Pancreas (tissue), 10 donors: ENCODE measurements around the gene SASS6. TPM values are rescaled to one million over a fixed set of nuclear protein-coding genes. Genes with fewer than 3 reads are reported as not detected.

Source experiments
- ATAC-seq, 4 donors: fragments of 200-7000 bp; cut with Tn5 transposase; one replicate each; pipeline versions ENCODE4 v1.8.0 to v1.9.1; 2020; ENCODE audit warnings: mild to moderate bottlenecking in 4 of 4, moderate library complexity in 4 of 4
- DNase-seq, 6 donors: peaks; one replicate each; pipeline ENCODE4 v3.0.0-alpha.2; 2020
- FAIRE-seq: peaks from 2 replicates; lab custom pipeline; 2012; peaks lifted over from hg19 to GRCh38; lab: Jason Lieb, UNC
- H3K27ac ChIP-seq, 4 donors: fragments of 200-600 bp; sonication (generic); 1 replicate in 3 of 4; 2 replicates in 1 of 4; pipeline versions ENCODE4 v1.5.0 to v1.8.0; 2020
- H3K27me3 ChIP-seq, 4 donors: fragments of 200-600 bp; one replicate each; pipeline ENCODE4 v1.8.0; 2021
- H3K36me3 ChIP-seq, 3 donors: fragments of 200-600 bp; sonication (generic) in 1 of 3; one replicate each; pipeline versions ENCODE4 v1.5.0 to v1.8.0; 2020 to 2021
- H3K4me1 ChIP-seq, 3 donors: fragments of 200-600 bp; one replicate each; pipeline ENCODE4 v1.8.0; 2021
- H3K4me3 ChIP-seq, 4 donors: fragments of 200-600 bp; sonication (generic) in 2 of 4; one replicate each; pipeline versions ENCODE4 v1.5.0 to v1.8.0; 2020 to 2021
- H3K9me3 ChIP-seq, 4 donors: fragments of 200-600 bp; one replicate each; pipeline ENCODE4 v1.8.0; 2021
- CTCF ChIP-seq, 4 donors: fragments of 200-600 bp; sonication (generic) in 3 of 4; IDR thresholded peaks; one replicate each; pipeline versions ENCODE4 v1.5.0 to v1.8.0; 2021; ENCODE audit warnings: antibody characterized with exemption in 4 of 4
- WGBS, 2 donors: extraction: QIAGEN DNeasy Blood & Tissue Kit; methylation state at CpG; one replicate each; pipeline ENCODE4 v1.1.7; 2013; 5-methylcytosine and 5-hydroxymethylcytosine counted together
- intact Hi-C, 3 donors: fragments of 100-400 bp; cut with DNase I; formaldehyde crosslinking; loops; one replicate each; pipeline versions ENCODE4 v1.11.1 to v1.14.2; 2022
- polyA plus RNA-seq, 2 donors: library from polyadenylated mRNA; stranded (reverse); fragments of 200-250 nt; gene quantifications; one replicate each; pipeline ENCODE4 v1.2.3, GENCODE V29; 2013
- total RNA-seq, 6 donors: library from RNA; stranded (reverse); fragmentation: NEBNext Ultra II Directional in 4 of 6; extraction: Animal tissue kit (Norgen Biotek cat#: 25700) in 4 of 6; gene quantifications; one replicate each; pipeline versions ENCODE4 v1.2.1 to v1.2.4, GENCODE V29; 2021 to 2023
- donor health status: healthy with polysubstance abuse.
- donor health status: DM: no; HTN: no; CAD: no; lungs with moderate emphysema.
- donor health status: DM: no; HTN: no; CAD: no.
- donor health status: control.
- donor health status: control.
- donor health status: Bipolar disorder and iron deficiency.
- donor health status: DM: yes; HTN: yes; CAD: no.
- donor health status: DM: no; HTN: no; CAD: no.
- donor health status: DM: no; HTN: no; CAD: no.
- donor health status: DM: yes; HTN: yes; CAD: no.

SASS6 gene
- total and polyA plus RNA-seq, 8 donors = 0.76 to 1.8 (median 1.3) TPM

- FAIRE-seq = no peak
- ATAC-seq = no peak
Observed at GRCh38 chr1:100147875-100148274, 15.1 kb upstream of the SASS6 start.

GRCh38 chr1:100146958-100147357 lies 14.2 kb upstream of the SASS6 start:
- WGBS, 2 donors = 96 to 100% methylated on average over 1 of the region's 1 CpG
- H3K27me3 ChIP-seq = no peaks in the 10 kb centered on the region
- no peak overlapping the region for H3K4me3 ChIP-seq
- no peak for DNase-seq
- intact Hi-C loops = no loop called here
- no peak for FAIRE-seq
- H3K9me3 ChIP-seq = no peaks in the 10 kb centered on the region
- ATAC-seq = no peak
- TF ChIP-seq CTCF (IDR thresholded peaks at IDR 0.05) = no peak
- peaks cover 0 to 41% (median 25%) of the 10 kb centered on the region in 3 donors for H3K36me3 ChIP-seq
- no peaks in the 10 kb centered on the region for H3K4me1 ChIP-seq
- H3K27ac ChIP-seq = no peak overlapping the region

More at GRCh38 chr1:100147875-100148274, 15.1 kb upstream of the SASS6 start:
- Histone ChIP-seq H3K9me3 (no peaks in the 10 kb centered on the region), H3K36me3 (peaks cover 0 to 39% (median 25%) of the 10 kb centered on the region in 3 donors), H3K4me3 (no peak overlapping the region), H3K27ac (no peak overlapping the region), H3K4me1 (no peaks in the 10 kb centered on the region), H3K27me3 (no peaks in the 10 kb centered on the region)
- intact Hi-C loops = no loop called here
- TF ChIP-seq CTCF (IDR thresholded peaks at IDR 0.05) = no peak
- no peak for DNase-seq
- 90 to 93% methylated on average over 4 of the region's 4 CpGs for WGBS, 2 donors

GRCh38 chr1:100145116-100145515 lies 12.4 kb upstream of the SASS6 start:
- FAIRE-seq (no peak), ATAC-seq (no peak), DNase-seq (no peak)
- no peaks in the 10 kb centered on the region for H3K9me3 ChIP-seq
- intact Hi-C loops = no loop called here
- H3K4me1 ChIP-seq = no peaks in the 10 kb centered on the region
- no peaks in the 10 kb centered on the region for H3K27me3 ChIP-seq
- H3K27ac ChIP-seq = no peak overlapping the region
- peaks cover 0 to 55% (median 35%) of the 10 kb centered on the region in 3 donors for H3K36me3 ChIP-seq
- no peak overlapping the region for H3K4me3 ChIP-seq
- 85 to 86% methylated on average over 3 of the region's 3 CpGs for WGBS, 2 donors
- no peak for TF ChIP-seq CTCF (IDR thresholded peaks at IDR 0.05)

GRCh38 chr1:100142343-100142742 lies 9.6 kb upstream of the SASS6 start:
- ATAC-seq = no peak
- H3K27me3 ChIP-seq = no peaks in the 10 kb centered on the region
- FAIRE-seq = no peak
- intact Hi-C loops = no loop called here
- H3K36me3 ChIP-seq = peaks cover 0 to 72% (median 53%) of the 10 kb centered on the region in 3 donors
- H3K4me3 ChIP-seq = no peak overlapping the region
- no peak overlapping the region for H3K27ac ChIP-seq
- H3K9me3 ChIP-seq = no peaks in the 10 kb centered on the region
- no peak for DNase-seq
- no peaks in the 10 kb centered on the region for H3K4me1 ChIP-seq
- no peak for TF ChIP-seq CTCF (IDR thresholded peaks at IDR 0.05)
- 59 to 71% methylated on average over 3 of the region's 3 CpGs for WGBS, 2 donors

GRCh38 chr1:100141192-100141591 lies 8.5 kb upstream of the SASS6 start:
- TF ChIP-seq CTCF (IDR thresholded peaks at IDR 0.05) = no peak
- no peak for ATAC-seq
- Histone ChIP-seq H3K9me3 (no peaks in the 10 kb centered on the region), H3K4me3 (no peak overlapping the region), H3K4me1 (peaks cover 0 to 1% (median 0%) of the 10 kb centered on the region in 3 donors), H3K27ac (no peak overlapping the region), H3K36me3 (peaks cover 0 to 64% (median 52%) of the 10 kb centered on the region in 3 donors), H3K27me3 (no peaks in the 10 kb centered on the region)
- FAIRE-seq = no peak
- WGBS, 2 donors = 80 to 84% methylated on average over 4 of the region's 4 CpGs
- intact Hi-C loops = no loop called here
- no peak for DNase-seq
